PFSK-1 (cell line): Measurements from ENCODE around the gene ADGRL3.

Source experiments
- FOXP2 ChIP-seq: optimal IDR thresholded peaks from 2 replicates; pipeline ENCODE3; 2011; ENCODE audit warnings: borderline replicate concordance, control low read depth, inconsistent platforms; ENCODE audit not compliant: insufficient read depth; ENCODE audit errors: extremely low read length, extremely low read depth
- POLR2AphosphoS5 ChIP-seq: IDR thresholded peaks from 2 replicates; pipeline ENCODE4 v1.6.1; 2012; ENCODE audit warnings: low read depth, mild to moderate bottlenecking, control low read depth, low read length, moderate library complexity
- REST ChIP-seq, 2 experiments: IDR thresholded peaks; 2 replicates each; pipeline versions ENCODE4 v1.6.1 to v1.8.0; 2011 to 2012; ENCODE audit warnings: low read depth in 2 of 2, low read length in 2 of 2, control low read depth in 1 of 2, inconsistent platforms in 1 of 2, mild to moderate bottlenecking in 1 of 2, moderate library complexity in 1 of 2; ENCODE audit not compliant: insufficient read depth in 1 of 2
- SIN3A ChIP-seq: IDR thresholded peaks from 2 replicates; pipeline ENCODE4 v1.6.1; 2012; ENCODE audit warnings: mild to moderate bottlenecking, low read length, moderate library complexity, borderline replicate concordance; ENCODE audit not compliant: insufficient read depth
- TAF1 ChIP-seq: IDR thresholded peaks from 2 replicates; pipeline ENCODE4 v1.6.1; 2012; ENCODE audit warnings: low read length, control low read depth, borderline replicate concordance; ENCODE audit not compliant: insufficient read depth

The ADGRL3 gene

GRCh38 chr4:61662362-61662761 is 462.2 kb downstream of the ADGRL3 start:
- TF ChIP-seq SIN3A (no peak), POLR2AphosphoS5 (no peak), TAF1 (no peak), FOXP2 (no peak), REST (IDR thresholded peaks at IDR 0.05; ENCODE audit: insufficient read depth in 1 of 2, low read depth in 2 of 2, low read length in 2 of 2) (no peak)

GRCh38 chr4:61663310-61663709 is 463.2 kb downstream of the ADGRL3 start:
- TF ChIP-seq FOXP2: no peak
- no peak for TF ChIP-seq POLR2AphosphoS5
- TF ChIP-seq TAF1: no peak
- no peak for TF ChIP-seq REST (IDR thresholded peaks at IDR 0.05; ENCODE audit: insufficient read depth in 1 of 2, low read depth in 2 of 2, low read length in 2 of 2)
- TF ChIP-seq SIN3A: no peak

GRCh38 chr4:61665649-61666048 is 465.5 kb downstream of the ADGRL3 start:
- TF ChIP-seq SIN3A: no peak
- TF ChIP-seq TAF1: no peak
- TF ChIP-seq POLR2AphosphoS5: no peak
- TF ChIP-seq REST (IDR thresholded peaks at IDR 0.05; ENCODE audit: insufficient read depth in 1 of 2, low read depth in 2 of 2, low read length in 2 of 2): no peak
- no peak for TF ChIP-seq FOXP2

- no peak for TF ChIP-seq TAF1
- no peak for TF ChIP-seq FOXP2
- TF ChIP-seq REST (IDR thresholded peaks at IDR 0.05; ENCODE audit: insufficient read depth in 1 of 2, low read depth in 2 of 2, low read length in 2 of 2): no peak
- no peak for TF ChIP-seq POLR2AphosphoS5
- no peak for TF ChIP-seq SIN3A
Observed at GRCh38 chr4:61666244-61666643, 466.1 kb downstream of the ADGRL3 start.

- TF ChIP-seq FOXP2 (no peak), SIN3A (no peak), TAF1 (no peak), POLR2AphosphoS5 (no peak), REST (IDR thresholded peaks at IDR 0.05; ENCODE audit: insufficient read depth in 1 of 2, low read depth in 2 of 2, low read length in 2 of 2) (no peak)
Observed at GRCh38 chr4:61671599-61671998, 471.5 kb downstream of the ADGRL3 start.
